Measurements from ENCODE around the gene EVC.

The EVC gene

DNA sequence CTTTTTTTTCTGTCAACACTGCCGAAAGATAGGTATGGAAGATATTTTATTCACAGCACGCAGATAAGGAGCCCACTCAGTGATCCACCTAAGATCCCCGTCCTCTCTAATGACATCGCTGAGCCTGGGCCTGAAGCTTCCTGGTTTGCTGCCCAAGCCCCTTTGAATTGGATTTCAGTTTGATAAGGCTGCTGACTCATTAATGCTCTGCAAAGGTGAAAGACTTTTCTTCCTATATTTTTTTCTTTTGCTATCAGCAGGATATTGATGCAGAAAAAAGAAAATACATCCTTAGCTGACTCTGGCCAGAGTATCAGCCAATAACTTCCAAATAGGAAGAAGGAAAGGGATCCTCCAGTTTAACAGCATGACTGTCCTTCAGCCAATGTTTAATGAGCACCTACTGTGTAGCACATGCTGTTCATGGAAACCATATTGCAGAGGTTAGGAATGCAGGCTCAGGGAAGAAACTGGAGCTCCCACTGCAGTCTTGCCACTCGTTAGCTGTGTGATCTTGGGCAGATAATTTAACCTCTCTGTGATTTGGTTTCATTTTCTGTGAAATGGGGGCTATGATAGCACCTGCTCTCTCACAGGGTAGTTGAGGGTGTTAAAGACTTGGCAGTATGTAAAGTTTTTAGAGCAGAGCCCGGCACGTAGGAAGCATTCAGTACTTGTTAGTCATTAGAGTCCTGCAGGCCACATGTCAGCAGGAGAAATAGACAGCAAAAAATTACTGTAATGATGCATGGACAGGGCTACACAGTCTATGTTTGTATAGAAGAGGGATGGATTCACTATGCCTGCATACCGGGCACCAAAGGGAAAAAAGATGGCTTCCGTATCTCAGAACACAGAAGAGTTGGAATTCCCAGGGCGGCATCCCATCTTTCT lies 39.3 kb downstream of the EVC start:
- in situ Hi-C loops (cut with MboI; ENCODE audit: low sequenced_read_pairs) = no loop called here
- H3K27me3 ChIP-seq (ENCODE audit: low read depth) = no peaks in the 10 kb centered on the region
- no peaks in the 10 kb centered on the region for H3K4me1 ChIP-seq
- DNase-seq (ENCODE audit: low spot score in 2 of 2) = no peak
- H3K9me3 ChIP-seq = no peaks in the 10 kb centered on the region
- no peak overlapping the region for H3K4me3 ChIP-seq
- peaks cover 8% of the 10 kb centered on the region; the same call in 1 of the 2 replicates for H3K36me3 ChIP-seq (replicated peaks)

DNA sequence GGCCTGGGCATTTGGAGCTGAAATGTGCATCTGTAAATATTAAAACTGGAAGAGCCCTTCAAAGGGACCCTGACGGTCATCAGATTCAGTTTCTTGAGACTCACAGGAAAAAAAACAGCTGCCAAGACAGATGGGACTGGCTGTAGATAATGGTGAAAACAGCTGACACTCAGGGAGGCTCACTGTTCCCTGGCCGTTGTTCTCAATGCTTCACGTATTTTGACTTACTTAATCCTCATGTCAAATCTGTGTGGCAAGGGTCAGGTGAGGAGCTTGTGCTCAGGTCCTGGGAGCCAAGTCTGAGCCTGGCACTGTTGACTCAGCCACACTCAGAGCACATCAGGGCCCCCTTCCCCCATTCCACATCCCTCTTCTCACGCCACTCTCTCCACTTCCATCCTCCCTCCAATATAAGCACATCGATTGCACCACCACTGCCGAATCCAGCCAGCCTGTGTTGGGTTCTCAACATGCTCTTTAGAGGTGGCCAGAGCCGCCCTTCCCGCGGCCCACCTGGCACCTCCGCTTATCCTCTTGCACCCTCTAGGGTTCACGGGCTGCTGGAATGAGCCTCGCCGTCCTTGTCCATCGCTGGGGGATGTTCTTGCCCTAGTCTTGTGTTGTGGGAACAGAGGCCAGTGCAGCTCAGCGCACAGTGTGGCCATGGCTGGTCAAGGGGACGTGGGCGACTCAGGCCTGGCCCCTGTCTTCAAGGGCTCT lies 40.1 kb downstream of the EVC start:
- Histone ChIP-seq H3K36me3 (replicated peaks) (peaks cover 7% of the 10 kb centered on the region; the same call in 1 of the 2 replicates), H3K9me3 (no peaks in the 10 kb centered on the region), H3K4me1 (no peaks in the 10 kb centered on the region), H3K4me3 (no peak overlapping the region), H3K27me3 (ENCODE audit: low read depth) (no peaks in the 10 kb centered on the region)
- DNase-seq (ENCODE audit: low spot score in 2 of 2) = no peak
- in situ Hi-C loops (cut with MboI; ENCODE audit: low sequenced_read_pairs) = no loop called here

DNA sequence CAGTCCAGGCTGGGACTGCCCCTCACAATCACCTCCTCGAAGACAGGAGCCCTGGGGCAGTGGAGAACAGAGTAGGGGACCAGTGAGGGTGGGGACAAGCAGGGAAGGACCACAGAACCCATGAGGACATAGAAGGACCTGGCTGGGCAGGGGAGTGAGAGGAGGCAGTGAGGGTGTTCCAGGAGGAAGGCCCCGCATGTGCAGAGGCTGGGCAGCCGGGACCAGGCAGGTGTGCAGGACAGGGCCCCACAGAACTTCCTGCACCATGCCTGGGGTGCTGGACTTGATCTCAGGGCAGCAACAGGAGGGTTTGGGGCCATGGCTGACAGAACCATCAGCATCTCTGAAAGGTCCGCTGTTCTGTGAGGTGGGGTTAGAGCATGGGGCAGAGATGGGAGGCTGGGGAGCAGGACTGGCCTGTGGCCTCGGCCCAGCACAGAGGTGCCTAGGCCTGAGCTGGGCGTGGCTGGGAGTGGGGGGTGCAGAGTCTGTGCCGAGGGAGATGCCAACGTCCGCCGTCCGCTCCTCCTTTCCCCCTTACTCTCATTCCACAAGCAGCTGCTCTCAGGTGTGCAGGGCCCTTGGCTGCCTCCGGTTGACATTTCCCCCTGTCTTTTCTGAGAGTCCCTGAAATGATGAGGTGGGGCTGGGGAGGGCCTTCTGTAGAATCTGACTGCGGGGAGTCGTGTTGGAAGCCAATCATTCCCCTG lies 40.8 kb downstream of the EVC start:
- no peaks in the 10 kb centered on the region for H3K27me3 ChIP-seq (ENCODE audit: low read depth)
- H3K36me3 ChIP-seq (replicated peaks) = peaks cover 7% of the 10 kb centered on the region; the same call in 1 of the 2 replicates
- no peaks in the 10 kb centered on the region for H3K4me1 ChIP-seq
- no peak overlapping the region for H3K4me3 ChIP-seq
- no peaks in the 10 kb centered on the region for H3K9me3 ChIP-seq
- no peak for DNase-seq (ENCODE audit: low spot score in 2 of 2)
- in situ Hi-C loops (cut with MboI; ENCODE audit: low sequenced_read_pairs) = no loop called here

DNA sequence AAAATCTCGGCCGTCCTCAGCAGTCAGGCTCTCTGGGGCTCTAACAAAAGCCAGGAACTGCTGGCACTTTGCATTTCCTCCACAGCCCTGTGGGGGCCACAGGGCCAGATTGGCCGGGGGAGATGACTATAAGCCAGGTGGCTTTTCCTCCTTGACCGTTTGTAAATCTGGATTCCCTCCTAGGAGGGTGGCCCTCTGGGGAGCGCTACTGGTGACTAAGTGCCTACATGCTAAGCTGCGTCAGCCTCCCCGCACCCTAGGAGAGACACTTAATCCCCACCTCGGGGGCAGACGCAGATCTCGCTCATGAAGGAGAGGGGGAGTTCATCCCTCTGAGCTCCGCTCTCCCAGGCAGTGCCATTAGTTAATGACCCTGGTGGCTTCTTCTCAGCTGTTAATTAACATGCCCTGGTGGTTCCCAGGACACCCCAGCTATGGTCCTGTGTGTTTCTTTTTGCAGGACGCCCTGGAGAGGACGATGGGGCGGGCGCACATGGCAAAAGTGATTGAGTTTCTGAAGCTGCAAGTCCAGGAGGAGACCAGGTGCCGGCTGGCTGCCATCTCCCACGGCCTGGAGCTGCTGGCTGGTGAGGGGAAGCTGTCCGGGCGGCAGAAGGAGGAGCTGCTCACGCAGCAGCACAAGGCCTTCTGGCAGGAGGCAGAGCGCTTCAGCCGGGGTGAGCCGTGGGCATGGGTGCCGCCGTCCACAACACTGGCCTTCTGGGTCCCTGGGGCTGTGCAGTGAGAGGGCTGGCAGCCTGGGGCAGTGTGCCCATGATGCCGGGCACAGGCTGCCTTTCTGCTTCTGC lies 41.6 kb downstream of the EVC start:
- Histone ChIP-seq H3K27me3 (ENCODE audit: low read depth) (no peaks in the 10 kb centered on the region), H3K9me3 (no peaks in the 10 kb centered on the region), H3K36me3 (replicated peaks) (peaks cover 7% of the 10 kb centered on the region; the same call in 1 of the 2 replicates), H3K4me3 (no peak overlapping the region), H3K4me1 (no peaks in the 10 kb centered on the region; the same call in 1 of the 2 replicates)
- in situ Hi-C loops (cut with MboI; ENCODE audit: low sequenced_read_pairs) = no loop called here
- DNase-seq (ENCODE audit: low spot score in 2 of 2) = no peak

DNA sequence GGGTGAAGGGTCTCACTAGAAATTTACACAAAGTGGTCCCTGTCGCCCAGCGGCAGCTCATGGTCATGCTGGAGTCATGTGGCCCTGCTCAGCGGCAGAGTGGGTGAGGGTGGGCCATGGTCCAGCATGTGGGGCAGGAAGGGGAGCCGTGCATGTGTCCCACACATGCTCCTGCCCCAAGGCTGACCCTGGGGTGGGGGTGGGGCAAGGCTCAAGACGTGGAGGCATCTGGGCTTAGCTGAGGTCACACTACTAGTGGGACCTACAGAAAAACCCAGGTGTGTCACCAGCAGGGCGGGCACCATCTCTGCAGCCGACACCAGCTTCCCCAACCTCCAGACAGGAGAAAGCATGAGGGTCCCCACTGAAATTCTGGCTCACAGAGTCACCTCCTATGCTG lies 42.4 kb downstream of the EVC start:
- Histone ChIP-seq H3K4me3 (no peak overlapping the region), H3K36me3 (replicated peaks) (peaks cover 7% of the 10 kb centered on the region; the same call in 1 of the 2 replicates), H3K9me3 (no peaks in the 10 kb centered on the region), H3K4me1 (no peaks in the 10 kb centered on the region; the same call in 1 of the 2 replicates), H3K27me3 (ENCODE audit: low read depth) (no peaks in the 10 kb centered on the region)
- no peak for DNase-seq (ENCODE audit: low spot score in 2 of 2)
- in situ Hi-C loops (cut with MboI; ENCODE audit: low sequenced_read_pairs) = no loop called here

DNA sequence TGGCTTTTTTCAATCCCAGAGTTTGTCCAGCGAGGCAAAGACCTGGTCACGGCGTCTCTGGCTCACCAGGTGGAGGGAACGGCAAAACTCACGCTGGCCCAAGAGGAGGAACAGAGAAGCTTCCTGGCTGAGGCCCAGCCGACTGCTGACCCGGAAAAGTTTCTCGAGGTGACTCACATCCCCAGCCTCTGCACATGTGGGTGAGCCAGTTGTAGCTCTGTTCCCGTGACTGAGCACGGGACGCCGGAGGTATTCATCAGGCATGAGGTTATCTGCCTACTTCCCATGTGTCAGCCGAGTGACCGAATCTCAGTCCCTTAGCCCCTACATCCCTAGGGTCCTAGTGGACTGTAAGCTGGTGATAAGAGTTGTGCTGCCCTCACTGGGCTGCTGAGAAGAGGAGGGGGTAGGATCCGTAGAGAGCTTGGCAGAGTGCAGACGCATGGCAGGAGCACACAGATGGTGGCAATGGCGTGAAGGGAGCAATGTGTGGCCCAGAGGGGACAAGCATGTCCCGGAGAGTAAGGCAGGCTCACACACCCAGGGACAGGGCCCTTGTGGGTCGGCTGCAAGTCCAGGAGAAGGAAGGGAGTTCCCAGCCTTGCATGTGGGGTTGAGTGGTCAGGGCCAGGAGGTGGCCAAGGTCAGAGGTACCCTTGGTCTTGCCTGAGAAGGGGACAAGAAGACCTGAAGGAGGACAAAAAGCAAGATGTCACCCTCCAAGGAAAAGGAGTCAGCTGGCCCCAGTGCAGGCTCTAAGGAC lies 42.9 kb downstream of the EVC start:
- in situ Hi-C loops (cut with MboI; ENCODE audit: low sequenced_read_pairs) = no loop called here
- no peak overlapping the region for H3K4me3 ChIP-seq
- no peak for DNase-seq (ENCODE audit: low spot score in 2 of 2)
- H3K9me3 ChIP-seq = no peaks in the 10 kb centered on the region
- peaks cover 7% of the 10 kb centered on the region; the same call in 1 of the 2 replicates for H3K36me3 ChIP-seq (replicated peaks)
- H3K4me1 ChIP-seq = no peaks in the 10 kb centered on the region; the same call in 1 of the 2 replicates
- H3K27me3 ChIP-seq (ENCODE audit: low read depth) = no peaks in the 10 kb centered on the region

DNA sequence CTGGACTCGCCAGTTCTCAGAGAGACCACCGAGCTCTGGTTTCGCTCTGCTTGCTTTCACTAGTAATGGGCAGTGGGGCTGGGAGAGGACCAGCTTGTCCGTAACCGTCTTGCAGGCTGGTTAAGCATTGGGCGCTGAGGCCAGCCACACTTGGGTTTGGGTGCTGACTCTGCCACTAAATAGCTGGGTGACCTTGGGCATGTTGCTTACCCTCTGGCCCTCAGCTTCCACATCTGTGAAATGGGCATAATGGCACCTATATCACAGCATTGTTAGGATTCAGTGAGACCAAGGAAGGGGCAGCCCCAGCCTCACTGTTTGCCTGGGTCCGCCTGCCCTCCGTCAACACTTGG lies 43.5 kb downstream of the EVC start:
- H3K4me3 ChIP-seq = no peak overlapping the region
- no peaks in the 10 kb centered on the region for H3K27me3 ChIP-seq (ENCODE audit: low read depth)
- no peaks in the 10 kb centered on the region; the same call in 1 of the 2 replicates for H3K4me1 ChIP-seq
- no peak for DNase-seq (ENCODE audit: low spot score in 2 of 2)
- no peaks in the 10 kb centered on the region for H3K9me3 ChIP-seq
- in situ Hi-C loops (cut with MboI; ENCODE audit: low sequenced_read_pairs) = no loop called here
- peaks cover 6% of the 10 kb centered on the region; the same call in 1 of the 2 replicates for H3K36me3 ChIP-seq (replicated peaks)

DNA sequence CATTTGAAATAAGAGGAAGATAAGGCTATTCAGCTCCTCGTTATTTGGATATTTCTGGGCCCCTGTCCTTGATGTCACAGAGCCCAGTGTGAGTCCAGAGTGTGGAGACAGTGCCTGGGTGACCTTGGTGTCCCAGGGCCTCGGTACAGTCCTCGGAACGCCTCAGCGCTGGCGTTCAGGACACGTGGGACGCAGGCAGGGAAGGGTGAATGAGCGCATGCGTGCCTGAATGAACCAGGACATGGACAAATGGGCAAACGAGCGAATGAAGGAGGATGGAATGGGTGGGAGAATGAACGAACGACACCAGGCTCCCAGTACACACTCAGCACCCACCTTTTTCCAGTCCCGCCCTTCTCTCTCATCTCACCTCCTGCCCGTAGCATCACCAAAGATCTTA lies 44.2 kb downstream of the EVC start:
- H3K4me1 ChIP-seq = no peaks in the 10 kb centered on the region; the same call in 1 of the 2 replicates
- in situ Hi-C loops (cut with MboI; ENCODE audit: low sequenced_read_pairs) = no loop called here
- H3K4me3 ChIP-seq = no peak overlapping the region
- no peak for DNase-seq (ENCODE audit: low spot score in 2 of 2)
- H3K9me3 ChIP-seq = no peaks in the 10 kb centered on the region
- no peaks in the 10 kb centered on the region for H3K27me3 ChIP-seq (ENCODE audit: low read depth)
- H3K36me3 ChIP-seq (replicated peaks) = no peaks in the 10 kb centered on the region; the same call in 1 of the 2 replicates

DNA sequence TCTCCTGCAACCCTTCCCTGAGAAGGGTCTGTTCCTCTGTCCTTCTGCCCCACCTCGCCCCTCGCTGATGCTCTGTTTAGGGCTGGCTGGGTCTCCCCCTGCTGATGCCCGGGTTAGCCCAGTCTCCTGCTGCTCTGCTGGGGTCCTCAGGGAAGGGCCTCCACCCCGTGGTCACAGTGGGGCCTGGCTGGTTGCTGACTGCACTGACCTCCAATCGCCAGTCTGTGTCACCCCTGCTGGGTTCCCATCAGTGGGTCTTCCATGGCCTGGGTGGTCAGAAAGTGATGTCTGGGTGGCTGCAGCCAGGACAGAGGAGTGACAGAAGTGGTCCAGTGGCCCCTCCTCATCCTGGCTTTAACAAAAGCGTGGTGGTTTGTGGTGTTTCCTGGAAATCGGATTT lies 44.7 kb downstream of the EVC start:
- no peaks in the 10 kb centered on the region; the same call in 1 of the 2 replicates for H3K4me1 ChIP-seq
- no peaks in the 10 kb centered on the region for H3K9me3 ChIP-seq
- DNase-seq (ENCODE audit: low spot score in 2 of 2) = no peak
- no peak overlapping the region for H3K4me3 ChIP-seq
- no peaks in the 10 kb centered on the region; the same call in 1 of the 2 replicates for H3K36me3 ChIP-seq (replicated peaks)
- no peaks in the 10 kb centered on the region for H3K27me3 ChIP-seq (ENCODE audit: low read depth)
- in situ Hi-C loops (cut with MboI; ENCODE audit: low sequenced_read_pairs) = no loop called here

DNA sequence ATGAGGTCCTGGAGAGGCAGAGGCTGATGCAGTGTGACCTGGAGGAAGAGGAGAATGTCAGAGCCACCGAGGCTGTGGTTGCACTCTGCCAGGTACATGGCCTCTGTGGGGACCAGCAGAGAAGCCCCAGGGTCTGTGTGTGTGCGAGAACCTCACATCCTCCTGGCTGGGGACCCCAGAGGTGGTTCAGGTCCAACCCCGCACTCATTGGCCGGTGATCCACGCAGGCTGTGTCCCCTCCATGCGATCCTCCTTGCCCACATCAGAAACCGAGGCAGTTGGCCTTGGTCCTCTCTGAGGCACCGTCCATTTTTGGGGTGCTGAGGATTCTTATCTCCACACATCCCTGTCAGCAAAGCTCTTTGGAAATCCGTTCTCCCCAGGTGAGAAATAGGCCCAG lies 45.3 kb downstream of the EVC start:
- no peaks in the 10 kb centered on the region; the same call in 1 of the 2 replicates for H3K36me3 ChIP-seq (replicated peaks)
- in situ Hi-C loops (cut with MboI; ENCODE audit: low sequenced_read_pairs) = no loop called here
- DNase-seq (ENCODE audit: low spot score in 2 of 2) = no peak
- H3K4me1 ChIP-seq = no peaks in the 10 kb centered on the region; the same call in 1 of the 2 replicates
- no peak overlapping the region for H3K4me3 ChIP-seq
- H3K9me3 ChIP-seq = no peaks in the 10 kb centered on the region
- no peaks in the 10 kb centered on the region for H3K27me3 ChIP-seq (ENCODE audit: low read depth)

DNA sequence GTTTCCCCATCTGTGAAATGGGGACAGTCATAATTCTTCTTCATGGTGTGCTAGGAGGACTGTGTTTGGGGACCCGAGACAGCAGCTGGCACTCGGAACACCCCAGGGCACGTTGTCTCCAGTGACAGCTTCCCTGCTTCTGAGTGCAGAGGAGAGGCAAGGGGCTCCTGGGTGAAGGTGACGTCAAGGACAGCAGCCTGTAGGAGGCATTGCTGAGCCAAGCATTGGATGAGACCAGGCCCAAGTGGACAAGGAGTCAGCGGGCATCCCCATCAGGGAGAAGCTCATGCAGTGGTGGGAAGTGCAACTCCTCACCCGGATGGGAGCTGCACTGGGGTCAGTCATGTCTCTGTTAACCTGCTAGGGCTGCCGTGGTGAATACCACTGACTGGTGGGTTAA lies 46.1 kb downstream of the EVC start:
- Histone ChIP-seq H3K4me3 (no peak overlapping the region), H3K4me1 (no peaks in the 10 kb centered on the region; the same call in 1 of the 2 replicates), H3K9me3 (no peaks in the 10 kb centered on the region), H3K27me3 (ENCODE audit: low read depth) (no peaks in the 10 kb centered on the region), H3K36me3 (replicated peaks) (no peaks in the 10 kb centered on the region; the same call in 1 of the 2 replicates)
- in situ Hi-C loops (cut with MboI; ENCODE audit: low sequenced_read_pairs) = no loop called here
- no peak for DNase-seq (ENCODE audit: low spot score in 2 of 2)

DNA sequence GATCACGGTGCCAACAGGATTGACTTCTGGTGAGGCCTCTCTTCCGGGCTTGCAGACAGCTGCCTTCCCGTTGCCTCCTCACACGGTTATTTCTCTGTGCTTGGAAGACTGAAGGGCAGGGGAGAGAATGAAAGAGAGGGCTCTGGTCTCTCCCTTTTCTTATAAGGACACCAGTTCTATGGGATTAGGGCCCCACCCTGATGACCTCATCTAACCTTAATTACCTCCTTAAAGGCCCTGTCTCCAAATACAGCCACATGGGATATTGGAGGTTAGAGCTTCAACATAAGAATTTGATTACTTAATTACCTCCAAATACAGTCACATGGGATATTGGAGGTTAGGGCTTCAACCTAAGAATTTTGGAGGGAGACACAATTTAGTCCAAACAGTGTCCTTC lies 46.5 kb downstream of the EVC start:
- no peak overlapping the region for H3K4me3 ChIP-seq
- H3K27me3 ChIP-seq (ENCODE audit: low read depth) = no peaks in the 10 kb centered on the region
- in situ Hi-C loops (cut with MboI; ENCODE audit: low sequenced_read_pairs) = no loop called here
- H3K4me1 ChIP-seq = no peaks in the 10 kb centered on the region; the same call in 1 of the 2 replicates
- H3K9me3 ChIP-seq = no peaks in the 10 kb centered on the region
- H3K36me3 ChIP-seq (replicated peaks) = no peaks in the 10 kb centered on the region; the same call in 1 of the 2 replicates
- no peak for DNase-seq (ENCODE audit: low spot score in 2 of 2)
